Mucosa of stomach (tissue), 1 donor: ENCODE measurements around the gene GLRX.
"Not testable (repeated sequence)": the region's sequence is repeated elsewhere in the genome, so short reads cannot be mapped to it uniquely, and the experiment has no call there.

Source experiments
- H3K27me3 ChIP-seq: one replicate; pipeline ENCODE4 v1.7.0; 2013; ENCODE audit warnings: mild to moderate bottlenecking, low read length; ENCODE audit not compliant: control insufficient read depth, insufficient read depth
- H3K36me3 ChIP-seq: one replicate; pipeline ENCODE4 v1.7.0; 2013; ENCODE audit warnings: low read length; ENCODE audit not compliant: control insufficient read depth, insufficient read depth
- H3K4me1 ChIP-seq: one replicate; pipeline ENCODE4 v1.7.0; 2013; ENCODE audit warnings: mild to moderate bottlenecking, low read length; ENCODE audit not compliant: control insufficient read depth, insufficient read depth
- H3K4me3 ChIP-seq: one replicate; pipeline ENCODE4 v1.7.0; 2013; ENCODE audit warnings: low read length
- H3K9ac ChIP-seq: one replicate; pipeline ENCODE4 v1.7.0; 2013; ENCODE audit warnings: mild to moderate bottlenecking, low read length, moderate library complexity
- H3K9me3 ChIP-seq: one replicate; pipeline ENCODE4 v1.7.0; 2013; ENCODE audit warnings: mild to moderate bottlenecking, low read length, moderate library complexity; ENCODE audit not compliant: control insufficient read depth
- donor health status: Pancreatic carcinoma.

The GLRX gene, protein sequence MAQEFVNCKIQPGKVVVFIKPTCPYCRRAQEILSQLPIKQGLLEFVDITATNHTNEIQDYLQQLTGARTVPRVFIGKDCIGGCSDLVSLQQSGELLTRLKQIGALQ

DNA sequence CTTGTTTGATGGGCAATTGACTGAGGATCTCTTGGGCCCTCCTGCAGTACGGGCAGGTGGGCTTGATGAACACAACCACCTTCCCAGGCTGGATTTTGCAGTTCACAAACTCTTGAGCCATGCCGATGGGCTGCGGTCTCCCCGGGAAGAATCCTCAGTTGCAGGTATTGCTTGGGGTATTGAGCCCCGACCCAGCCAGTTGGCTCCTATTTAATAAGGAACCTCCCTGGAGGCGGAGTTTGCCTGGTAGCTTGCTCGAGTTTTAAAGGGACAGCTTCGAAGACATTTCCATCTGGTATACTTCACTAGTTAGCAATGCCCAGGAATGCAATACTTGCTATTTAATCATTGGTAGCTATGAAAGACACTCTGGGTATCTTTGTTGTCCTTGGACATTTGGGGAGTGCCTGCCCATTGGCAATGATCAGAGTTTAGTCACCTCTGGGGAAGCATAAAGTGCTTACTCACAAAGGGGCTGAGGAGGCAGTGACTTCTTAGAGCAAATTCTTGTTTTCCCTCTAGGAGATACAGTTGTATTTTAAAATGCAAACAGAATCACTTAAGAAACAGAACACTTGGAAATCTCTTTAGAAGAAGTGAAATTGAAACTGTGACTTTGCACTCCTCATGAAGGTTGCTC lies at the start of gene GLRX:
GLRX (minus strand) TSS at position 185 of the 640 bp plus-strand sequence; CDS start at position 121, 64 bp downstream.
- Histone ChIP-seq H3K9me3 (no peaks in the 10 kb centered on the region), H3K4me1 (peaks cover 47% of the 10 kb centered on the region), H3K9ac (peak within 1 kb of the TSS; percentile 61), H3K27me3 (no peaks in the 10 kb centered on the region), H3K36me3 (no peaks in the 10 kb centered on the region), H3K4me3 (peak within 1 kb of the TSS; percentile 51)

DNA sequence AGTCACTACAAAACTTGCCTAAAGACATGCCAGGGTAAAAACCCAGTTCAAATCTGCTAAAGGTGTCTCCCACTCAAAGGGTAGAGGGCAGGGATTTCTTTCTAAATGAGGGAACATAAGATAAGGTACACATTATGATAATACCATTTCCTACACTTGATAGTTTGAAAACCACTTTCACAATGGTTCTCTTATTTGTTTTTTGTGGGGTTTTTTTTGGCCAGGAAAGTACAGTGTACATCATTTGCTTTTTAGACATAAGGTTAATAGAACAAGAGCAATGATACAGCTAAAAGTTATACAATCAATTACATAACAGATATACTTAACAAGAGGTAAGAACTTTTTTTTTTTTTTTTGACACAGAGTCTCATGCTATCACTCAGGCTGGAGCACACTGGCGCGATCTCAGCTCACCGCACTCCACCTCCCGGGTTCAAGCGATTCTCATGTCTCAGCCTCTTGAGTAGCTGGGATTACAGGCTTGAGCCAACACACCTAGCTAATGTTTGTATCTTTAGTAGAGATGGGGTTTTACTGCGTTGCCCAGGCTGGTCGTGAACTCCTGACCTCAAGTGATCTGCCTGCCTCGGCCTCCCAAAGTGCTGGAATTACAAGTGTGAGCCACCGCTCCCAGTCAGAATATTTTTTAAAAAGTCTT lies 48.8 kb upstream of the GLRX start:
- H3K9me3 ChIP-seq = no peaks in the 10 kb centered on the region
- H3K4me3 ChIP-seq = no peak overlapping the region
- H3K4me1 ChIP-seq = peaks cover 17% of the 10 kb centered on the region
- no peaks in the 10 kb centered on the region for H3K36me3 ChIP-seq
- H3K27me3 ChIP-seq = no peaks in the 10 kb centered on the region
- H3K9ac ChIP-seq = no peak overlapping the region

DNA sequence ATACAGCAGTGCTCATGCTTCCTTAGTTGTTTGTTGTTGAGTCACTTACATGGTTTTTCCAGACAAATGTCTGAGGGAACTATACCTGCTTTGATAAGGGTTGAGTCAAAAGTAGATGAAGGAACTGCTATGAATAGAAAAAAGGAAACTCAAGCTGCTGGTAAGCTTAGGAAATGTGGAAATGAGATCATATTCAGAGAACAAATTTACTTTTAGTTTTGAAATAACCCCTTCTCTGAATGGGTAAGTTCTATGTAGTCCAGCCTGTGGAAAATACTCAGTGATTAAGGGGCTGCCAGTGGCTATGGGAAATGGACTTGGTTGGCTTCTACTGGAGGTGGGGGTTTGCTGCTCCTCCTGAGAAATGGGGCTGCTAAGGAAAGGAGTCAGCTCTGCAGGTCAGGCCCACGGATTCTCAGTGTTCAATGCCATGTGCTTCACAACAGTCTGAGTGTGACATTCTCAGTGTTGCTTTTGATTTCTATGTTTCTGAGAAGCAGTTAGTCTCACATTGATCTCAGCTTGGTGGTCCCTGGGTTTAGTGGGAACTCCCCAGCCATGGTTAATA lies 47.7 kb upstream of the GLRX start:
- Histone ChIP-seq H3K9me3 (no peaks in the 10 kb centered on the region), H3K4me1 (peaks cover 20% of the 10 kb centered on the region), H3K27me3 (no peaks in the 10 kb centered on the region), H3K36me3 (no peaks in the 10 kb centered on the region), H3K9ac (no peak overlapping the region), H3K4me3 (no peak overlapping the region)

DNA sequence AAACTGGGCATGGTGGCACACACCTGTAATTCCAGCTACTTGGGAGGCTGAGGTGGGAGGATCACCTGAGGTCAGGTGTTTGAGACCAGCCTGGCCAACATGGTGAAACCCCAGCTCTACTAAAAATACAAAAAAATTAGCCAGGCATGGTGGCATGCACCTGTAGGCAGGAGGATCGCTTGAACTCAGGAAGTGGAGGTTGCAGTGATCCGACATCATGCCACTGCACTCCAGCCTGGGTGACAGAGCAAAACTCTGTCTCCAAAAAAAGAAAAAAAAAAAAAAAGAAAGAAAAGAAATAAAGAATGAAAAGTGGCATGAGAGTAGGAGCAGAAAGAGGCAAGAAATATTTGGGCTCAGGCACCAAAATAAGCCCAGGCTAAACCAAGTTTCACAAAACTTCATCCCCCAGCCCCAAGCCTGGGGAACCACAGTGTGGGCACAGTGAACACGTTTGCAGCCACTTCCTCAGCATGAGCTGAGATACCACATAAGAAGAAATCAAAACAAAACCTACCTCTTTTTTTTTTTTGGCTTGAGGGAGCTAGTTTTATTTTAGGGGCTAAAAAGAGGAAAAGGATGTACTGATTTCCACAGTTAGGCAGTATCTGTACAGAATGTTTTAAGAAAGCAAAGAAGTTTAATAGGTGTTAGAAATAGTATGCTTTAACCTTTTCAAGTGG lies 46.8 kb upstream of the GLRX start:
- H3K9me3 ChIP-seq, H3K9ac ChIP-seq, H3K4me3 ChIP-seq, H3K36me3 ChIP-seq, H3K27me3 ChIP-seq: not testable (repeated sequence)
- H3K4me1 ChIP-seq = peaks cover 28% of the 10 kb centered on the region

DNA sequence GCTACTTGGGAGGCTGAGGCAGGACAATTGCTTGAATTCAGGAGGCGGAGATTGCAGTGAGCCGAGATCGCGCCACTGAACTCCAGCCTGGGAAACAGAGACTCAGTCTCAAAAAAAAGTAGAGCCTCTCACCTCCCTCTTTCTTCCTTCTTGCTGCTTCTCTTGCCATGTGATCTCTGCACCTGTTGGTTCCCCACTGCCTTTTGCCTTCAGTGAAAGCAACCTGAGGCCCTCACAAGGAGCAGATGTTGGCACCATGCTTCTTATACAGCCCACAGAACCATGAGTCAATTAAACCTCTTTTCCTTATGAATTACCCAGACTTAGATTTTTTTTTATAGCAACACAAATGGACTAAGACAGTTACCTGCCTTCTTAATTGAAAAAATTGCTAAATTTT lies 45.6 kb upstream of the GLRX start:
- no peak overlapping the region for H3K4me3 ChIP-seq
- peaks cover 24% of the 10 kb centered on the region for H3K4me1 ChIP-seq
- no peaks in the 10 kb centered on the region for H3K9me3 ChIP-seq
- no peaks in the 10 kb centered on the region for H3K36me3 ChIP-seq
- no peak overlapping the region for H3K9ac ChIP-seq
- H3K27me3 ChIP-seq = no peaks in the 10 kb centered on the region

GRCh38 chr5:95866435-95867040 lies 44.0 kb upstream of the GLRX start:
- no peak overlapping the region for H3K4me3 ChIP-seq
- no peaks in the 10 kb centered on the region for H3K9me3 ChIP-seq
- H3K4me1 ChIP-seq = peaks cover 38% of the 10 kb centered on the region
- no peaks in the 10 kb centered on the region for H3K36me3 ChIP-seq
- H3K27me3 ChIP-seq = no peaks in the 10 kb centered on the region
- no peak overlapping the region for H3K9ac ChIP-seq

GRCh38 chr5:95864944-95865504 lies 42.5 kb upstream of the GLRX start:
- H3K4me3 ChIP-seq = no peak overlapping the region
- H3K36me3 ChIP-seq = no peaks in the 10 kb centered on the region
- no peaks in the 10 kb centered on the region for H3K9me3 ChIP-seq
- H3K4me1 ChIP-seq = peaks cover 34% of the 10 kb centered on the region
- H3K9ac ChIP-seq = no peak overlapping the region
- no peaks in the 10 kb centered on the region for H3K27me3 ChIP-seq

GRCh38 chr5:95864456-95864855 lies 41.9 kb upstream of the GLRX start:
- Histone ChIP-seq H3K9ac (no peak overlapping the region), H3K36me3 (no peaks in the 10 kb centered on the region), H3K4me3 (no peak overlapping the region), H3K9me3 (no peaks in the 10 kb centered on the region), H3K4me1 (peaks cover 34% of the 10 kb centered on the region), H3K27me3 (no peaks in the 10 kb centered on the region)

- H3K4me1 ChIP-seq = peaks cover 34% of the 10 kb centered on the region
- peak overlapping the region; percentile 54 for H3K9ac ChIP-seq
- no peak overlapping the region for H3K4me3 ChIP-seq
- H3K36me3 ChIP-seq = no peaks in the 10 kb centered on the region
- no peaks in the 10 kb centered on the region for H3K9me3 ChIP-seq
- H3K27me3 ChIP-seq = no peaks in the 10 kb centered on the region
Measured at GRCh38 chr5:95863383-95863757, 40.8 kb upstream of the GLRX start.

- Histone ChIP-seq H3K27me3 (no peaks in the 10 kb centered on the region), H3K4me1 (peaks cover 34% of the 10 kb centered on the region), H3K9me3 (no peaks in the 10 kb centered on the region), H3K36me3 (no peaks in the 10 kb centered on the region), H3K9ac (peak overlapping the region; percentile 54), H3K4me3 (no peak overlapping the region)
Measured at GRCh38 chr5:95862671-95863382, 40.3 kb upstream of the GLRX start.

- Histone ChIP-seq H3K9ac (no peak overlapping the region), H3K4me3 (no peak overlapping the region), H3K9me3 (no peaks in the 10 kb centered on the region), H3K4me1 (peaks cover 34% of the 10 kb centered on the region), H3K27me3 (no peaks in the 10 kb centered on the region), H3K36me3 (no peaks in the 10 kb centered on the region)
Measured at GRCh38 chr5:95861864-95862561, 39.5 kb upstream of the GLRX start.
